Right renal cortex interstitium (tissue), 3 donors: Measurements from ENCODE around the gene FAM210A. TPM values are rescaled to one million over a fixed set of nuclear protein-coding genes. Genes with fewer than 3 reads are reported as not detected.
"Not testable (repeated sequence)": the region's sequence is repeated elsewhere in the genome, so short reads cannot be mapped to it uniquely, and the experiment has no call there.

Experiments used
- DNase-seq, 3 donors: peaks; one replicate each; pipeline ENCODE4 v3.0.0-alpha.2; 2013; ENCODE audit warnings: low read depth in 3 of 3, low spot score in 2 of 3
- polyA plus RNA-seq, 3 donors: library from polyadenylated mRNA; unstranded; fragments of 120-200 nt; gene quantifications; one replicate each; pipeline ENCODE4 v1.2.1, GENCODE V29; 2013; ENCODE audit not compliant: insufficient read length in 3 of 3

FAM210A gene
- 10 to 100 TPM; 20.3 to 21.2 (median 20.9) TPM for polyA plus RNA-seq

DNA sequence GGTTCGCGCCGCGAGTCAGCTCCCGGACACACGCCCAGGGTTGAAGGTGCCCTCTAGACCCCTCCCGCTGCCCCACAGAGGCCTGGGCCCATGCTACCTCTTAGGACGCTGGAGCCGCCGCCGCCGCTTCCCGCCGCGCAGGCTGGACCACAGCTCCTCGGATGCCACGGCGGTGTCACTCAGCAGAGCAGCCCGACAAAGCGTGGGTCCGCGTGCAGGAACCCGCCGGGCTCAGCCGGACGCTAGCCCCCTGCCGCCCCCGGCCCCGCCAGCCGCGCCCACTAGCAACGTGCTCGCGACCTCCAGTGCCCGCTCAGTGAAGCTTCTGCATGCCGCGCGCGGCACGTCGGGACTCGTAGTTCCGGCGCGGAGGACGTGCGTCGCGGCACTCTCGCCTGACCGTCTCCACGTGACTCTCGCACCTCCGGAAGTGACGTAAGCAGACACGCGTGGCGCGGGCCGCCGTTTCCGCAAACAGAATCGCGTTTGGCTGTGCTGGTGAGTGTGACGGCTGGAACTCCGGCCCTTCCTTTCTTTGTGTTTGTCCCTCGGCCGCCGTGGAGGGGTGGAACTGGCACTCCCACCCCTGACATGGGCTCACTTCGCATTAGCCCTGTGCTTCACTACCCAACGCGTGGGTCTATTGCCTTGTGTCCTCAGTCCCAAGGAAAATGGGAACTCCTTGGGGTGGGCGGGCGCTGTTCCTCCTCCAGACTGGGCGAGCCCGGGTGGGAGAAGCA is at the start of gene FAM210A, which contains the start of gene RNMT:
FAM210A (minus strand) TSS at position 327 of the 740 bp plus-strand sequence. CDS start 44,481 bp downstream, outside the sequence.
RNMT (plus strand) TSS at position 442 of the 740 bp plus-strand sequence. CDS start 4,845 bp downstream, outside the sequence.
- peak; percentile 91 to 93 (median 92) for DNase-seq

GRCh38 chr18:13775058-13775457 is 48.7 kb upstream of the FAM210A start:
- no peak for DNase-seq

DNA sequence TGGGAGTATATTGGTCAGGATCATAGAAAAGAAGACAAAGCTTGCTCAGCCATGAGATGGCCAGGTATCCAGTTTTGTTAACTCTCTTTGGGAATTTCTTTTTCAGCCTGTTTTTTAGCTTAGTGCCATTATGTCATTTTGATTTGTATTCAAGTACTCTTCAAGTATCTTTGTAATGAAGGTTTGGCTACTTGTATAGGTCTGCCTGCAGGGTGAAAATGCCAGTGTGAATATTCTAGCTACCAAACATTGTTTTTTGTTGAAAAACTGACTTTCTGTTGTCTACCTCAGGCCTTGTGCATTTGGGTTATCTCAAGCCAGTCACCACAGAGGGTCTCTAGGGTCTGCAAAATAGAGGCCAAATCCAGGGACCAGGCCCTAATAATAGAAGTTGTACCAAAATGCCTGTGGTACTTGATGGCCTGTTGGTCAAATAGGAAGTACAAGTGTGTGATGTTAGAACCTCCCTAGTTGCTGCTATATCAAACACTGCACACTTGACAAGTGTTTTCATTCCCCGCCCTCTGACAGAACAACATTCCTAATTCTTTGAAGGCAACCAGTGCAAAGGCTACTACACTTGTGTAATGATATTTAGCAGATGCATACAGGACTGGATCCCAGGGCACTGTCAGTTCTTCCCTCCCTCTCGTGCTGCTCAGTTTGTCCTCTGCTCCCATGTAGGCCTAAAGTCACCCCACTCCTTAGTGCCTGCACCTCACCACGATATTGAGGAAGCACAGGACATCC is 36.5 kb upstream of the FAM210A start:
- no peak for DNase-seq

- no peak for DNase-seq
Observed at GRCh38 chr18:13760047-13760446, 33.7 kb upstream of the FAM210A start.

GRCh38 chr18:13758622-13759021 is 32.3 kb upstream of the FAM210A start:
- no peak for DNase-seq

- no peak for DNase-seq
Observed at GRCh38 chr18:13756671-13757070, 30.3 kb upstream of the FAM210A start.

GRCh38 chr18:13756261-13756660 is 29.9 kb upstream of the FAM210A start:
- no peak for DNase-seq

GRCh38 chr18:13751599-13751998 is 25.2 kb upstream of the FAM210A start:
- DNase-seq, result not testable (repeated sequence)

DNA sequence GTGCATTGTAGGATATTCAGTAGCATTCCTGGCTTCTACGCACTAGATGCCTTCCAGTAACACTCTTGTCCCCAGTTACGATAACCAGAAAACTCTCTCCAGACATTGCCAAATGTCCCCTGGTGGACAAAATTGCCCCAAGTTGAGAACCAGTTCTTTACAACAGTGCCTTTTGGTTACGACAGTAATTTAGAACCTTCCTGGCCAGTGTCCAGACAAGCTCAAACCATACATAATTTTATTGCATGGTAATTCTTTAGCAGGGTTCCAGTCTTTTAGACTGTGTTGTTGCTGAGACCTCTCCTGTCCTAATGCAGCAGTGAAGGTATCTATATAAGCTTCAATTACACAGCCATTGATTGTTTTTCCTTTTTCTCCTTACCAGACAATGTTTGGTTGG is 20.3 kb upstream of the FAM210A start:
- no peak for DNase-seq

- DNase-seq, result no peak
Observed at GRCh38 chr18:13745696-13746095, 19.3 kb upstream of the FAM210A start.

DNA sequence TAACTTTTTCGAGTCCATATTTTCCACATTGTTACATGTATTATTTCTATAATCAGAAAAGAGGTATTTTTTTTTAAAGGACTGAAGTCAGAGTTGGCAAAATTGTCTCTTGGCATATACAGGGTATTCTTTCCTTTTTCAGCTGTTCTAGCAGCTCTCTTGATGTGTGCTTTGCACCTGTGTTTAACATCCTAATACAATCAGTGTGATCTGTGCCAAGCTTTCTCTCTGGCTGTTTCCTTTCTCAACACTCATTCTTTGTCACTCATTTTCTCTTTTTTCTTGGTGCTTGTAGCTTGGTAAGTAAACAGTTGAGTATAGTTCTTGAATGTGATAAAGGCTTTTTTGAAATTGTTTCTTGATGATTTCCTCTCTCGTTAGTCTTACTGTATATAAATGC is 9.3 kb upstream of the FAM210A start:
- no peak for DNase-seq

- DNase-seq, result no peak
Observed at GRCh38 chr18:13730481-13730880, 4.1 kb upstream of the FAM210A start.

- DNase-seq, result peak in 1 of 3 donors; percentile 16
Observed at GRCh38 chr18:13726972-13727331, 594 bp upstream of the FAM210A start.

GRCh38 chr18:13725566-13726231 is 659 bp downstream of the FAM210A start:
- no peak for DNase-seq

- DNase-seq, result no peak
Observed at GRCh38 chr18:13720847-13721246, 5.5 kb downstream of the FAM210A start.

- no peak for DNase-seq
Observed at GRCh38 chr18:13720123-13720522, 6.2 kb downstream of the FAM210A start.

DNA sequence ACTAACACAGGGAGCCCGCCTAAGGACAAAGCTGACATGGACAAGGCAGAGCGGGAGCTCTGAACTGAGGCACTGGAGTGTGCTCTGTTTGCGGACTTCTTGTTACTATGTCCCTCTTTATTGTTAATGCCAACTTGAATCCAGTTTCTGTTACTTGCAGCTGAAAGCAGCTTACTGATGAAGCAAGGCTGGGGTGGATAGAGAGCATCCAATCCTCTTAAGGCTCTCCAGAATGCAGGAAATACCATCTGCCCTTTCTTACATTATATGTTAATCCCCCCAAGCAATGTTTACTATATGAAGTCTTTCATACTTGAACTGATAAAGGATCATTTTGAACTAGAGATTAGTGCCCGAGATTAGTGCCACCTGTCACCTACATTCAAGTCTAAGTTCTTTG is 9.4 kb downstream of the FAM210A start:
- DNase-seq, result no peak

GRCh38 chr18:13715330-13715729 is 11.0 kb downstream of the FAM210A start:
- no peak for DNase-seq

- no peak for DNase-seq
Observed at GRCh38 chr18:13713455-13714055, 12.8 kb downstream of the FAM210A start.

- no peak for DNase-seq
Observed at GRCh38 chr18:13712400-13713131, 13.8 kb downstream of the FAM210A start.
